ENCODE results near the gene SLC6A11. TPM values are rescaled to one million over a fixed set of nuclear protein-coding genes. Genes with fewer than 3 reads are reported as not detected.
A peak's percentile ranks its signal among the peaks of the same experiment; 100 is the strongest.

The SLC6A11 gene
- total and polyA plus RNA-seq, 10 donors: 0.03 to 2.7 (median 0.41) TPM; not detected in 2

DNA sequence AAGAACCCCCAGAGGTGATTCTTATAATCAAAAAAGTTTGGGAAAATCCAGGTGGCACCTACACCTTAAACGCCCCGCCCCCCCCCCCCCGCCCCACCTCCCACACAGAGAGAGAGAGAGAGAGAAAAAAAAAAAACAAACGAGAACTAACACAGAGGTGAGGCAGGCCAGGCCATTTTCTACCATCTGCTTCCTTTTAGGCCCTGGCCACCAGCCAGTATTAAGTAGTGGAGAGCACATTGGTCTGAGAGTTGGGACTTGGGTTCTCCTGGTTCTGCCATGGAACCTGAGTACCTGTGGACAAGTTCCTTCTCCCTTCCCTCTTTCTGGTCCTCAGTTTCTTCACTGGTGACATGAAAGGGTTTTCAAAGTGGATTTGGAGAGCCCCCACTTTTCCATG is 60.6 kb downstream of the SLC6A11 start:
- 13 to 42% (median 33%) methylated on average over 3 to 4 of the region's 4 CpGs for WGBS, 5 donors
- TF ChIP-seq POLR2A (IDR thresholded peaks at IDR 0.05) (no peak), POLR2AphosphoS5 (IDR thresholded peaks at IDR 0.05) (no peak)
- TF ChIP-seq, protein P1, sequence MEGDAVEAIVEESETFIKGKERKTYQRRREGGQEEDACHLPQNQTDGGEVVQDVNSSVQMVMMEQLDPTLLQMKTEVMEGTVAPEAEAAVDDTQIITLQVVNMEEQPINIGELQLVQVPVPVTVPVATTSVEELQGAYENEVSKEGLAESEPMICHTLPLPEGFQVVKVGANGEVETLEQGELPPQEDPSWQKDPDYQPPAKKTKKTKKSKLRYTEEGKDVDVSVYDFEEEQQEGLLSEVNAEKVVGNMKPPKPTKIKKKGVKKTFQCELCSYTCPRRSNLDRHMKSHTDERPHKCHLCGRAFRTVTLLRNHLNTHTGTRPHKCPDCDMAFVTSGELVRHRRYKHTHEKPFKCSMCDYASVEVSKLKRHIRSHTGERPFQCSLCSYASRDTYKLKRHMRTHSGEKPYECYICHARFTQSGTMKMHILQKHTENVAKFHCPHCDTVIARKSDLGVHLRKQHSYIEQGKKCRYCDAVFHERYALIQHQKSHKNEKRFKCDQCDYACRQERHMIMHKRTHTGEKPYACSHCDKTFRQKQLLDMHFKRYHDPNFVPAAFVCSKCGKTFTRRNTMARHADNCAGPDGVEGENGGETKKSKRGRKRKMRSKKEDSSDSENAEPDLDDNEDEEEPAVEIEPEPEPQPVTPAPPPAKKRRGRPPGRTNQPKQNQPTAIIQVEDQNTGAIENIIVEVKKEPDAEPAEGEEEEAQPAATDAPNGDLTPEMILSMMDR (IDR thresholded peaks at IDR 0.05 in 8 of 11, conservative IDR thresholded peaks at IDR 0.05 in 3 of 11): no peak
- no peaks in the 10 kb centered on the region for H3K9me3 ChIP-seq
- peaks cover 0 to 2% (median 0%) of the 10 kb centered on the region in 7 donors for H3K27me3 ChIP-seq (replicated peaks in 1 of 7)
- no peak for DNase-seq
- H3K36me3 ChIP-seq: no peaks in the 10 kb centered on the region
- intact Hi-C loops (cut with DNase I; ENCODE audit: low total_unique reads): no loop called here
- H3K4me3 ChIP-seq: no peak overlapping the region
- no peaks in the 10 kb centered on the region for H3K4me1 ChIP-seq
- no peak overlapping the region for H3K27ac ChIP-seq

GRCh38 chr3:10882851-10883250 is 66.8 kb downstream of the SLC6A11 start:
- H3K4me3 ChIP-seq: no peak overlapping the region
- intact Hi-C loops (cut with DNase I; ENCODE audit: low total_unique reads): loop anchor here (5.0 kb wide), 1 partner anchor 126 kb away; no protein-coding TSS in a partner anchor
- DNase-seq: no peak
- no peaks in the 10 kb centered on the region for H3K9me3 ChIP-seq
- H3K4me1 ChIP-seq: no peaks in the 10 kb centered on the region
- peaks cover 0 to 14% (median 0%) of the 10 kb centered on the region in 7 donors for H3K27me3 ChIP-seq (replicated peaks in 1 of 7)
- 66 to 88% (median 79%) methylated on average over 10 to 14 of the region's 14 CpGs for WGBS, 5 donors
- no peak overlapping the region for H3K27ac ChIP-seq
- TF ChIP-seq POLR2A (IDR thresholded peaks at IDR 0.05): no peak
- TF ChIP-seq, protein P1 (IDR thresholded peaks at IDR 0.05 in 8 of 11, conservative IDR thresholded peaks at IDR 0.05 in 3 of 11): no peak
- TF ChIP-seq POLR2AphosphoS5 (IDR thresholded peaks at IDR 0.05): no peak
- no peaks in the 10 kb centered on the region for H3K36me3 ChIP-seq

DNA sequence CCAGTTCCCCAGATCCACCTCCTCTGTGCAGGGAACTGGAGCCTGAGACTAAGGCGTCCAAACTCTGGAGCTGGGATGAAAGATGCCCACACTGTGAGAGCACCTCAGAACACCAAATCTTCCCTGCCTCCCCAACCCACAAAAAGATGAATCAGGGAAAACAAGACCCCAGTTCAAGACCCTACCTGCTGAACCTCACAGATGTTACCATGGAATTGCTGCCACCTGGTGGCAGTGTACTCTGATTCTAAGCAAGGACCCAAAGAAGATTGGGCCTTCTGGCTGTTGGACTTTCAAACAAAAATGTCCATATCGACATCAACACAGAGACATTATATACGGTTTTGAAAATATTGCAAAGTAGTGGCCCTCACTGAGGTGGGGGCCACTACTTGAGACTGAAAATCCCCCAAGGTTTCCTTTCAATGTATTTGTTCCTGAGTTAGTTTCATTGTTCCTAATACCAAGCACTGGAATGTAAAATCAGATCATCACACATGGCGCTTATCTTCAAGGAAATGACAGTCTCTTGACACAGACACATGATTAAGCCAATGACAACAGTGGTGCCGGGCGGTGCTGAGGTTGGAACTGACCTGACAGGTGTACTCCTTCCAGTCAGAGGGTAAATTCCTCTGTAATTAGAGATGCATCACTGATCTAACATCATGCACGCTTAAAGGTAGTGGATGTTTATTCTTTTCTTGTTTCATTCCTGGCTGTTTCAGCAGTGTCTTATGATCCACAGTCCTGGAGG is 67.6 kb downstream of the SLC6A11 start:
- Histone ChIP-seq H3K36me3 (no peaks in the 10 kb centered on the region), H3K27ac (no peak overlapping the region), H3K9me3 (no peaks in the 10 kb centered on the region), H3K27me3 (replicated peaks in 1 of 7) (peaks cover 0 to 14% (median 0%) of the 10 kb centered on the region in 7 donors), H3K4me1 (no peaks in the 10 kb centered on the region), H3K4me3 (no peak overlapping the region)
- WGBS, 5 donors: 68 to 83% (median 77%) methylated on average over 7 of the region's 7 CpGs
- intact Hi-C loops (cut with DNase I; ENCODE audit: low total_unique reads): loop anchor here (5.0 kb wide), 1 partner anchor 126 kb away; no protein-coding TSS in a partner anchor
- DNase-seq: no peak
- TF ChIP-seq, protein P1 (IDR thresholded peaks at IDR 0.05 in 8 of 11, conservative IDR thresholded peaks at IDR 0.05 in 3 of 11): peak in 5 of 11 experiments; percentile 22 to 35 (median 33)
- TF ChIP-seq POLR2AphosphoS5 (IDR thresholded peaks at IDR 0.05): no peak

GRCh38 chr3:10887015-10887414 is 71.0 kb downstream of the SLC6A11 start:
- peaks cover 0 to 14% (median 0%) of the 10 kb centered on the region in 7 donors for H3K27me3 ChIP-seq (replicated peaks in 1 of 7)
- 78 to 97% (median 83%) methylated on average over 1 of the region's 1 CpG for WGBS, 5 donors
- intact Hi-C loops (cut with DNase I; ENCODE audit: low total_unique reads): no loop called here
- TF ChIP-seq POLR2A (IDR thresholded peaks at IDR 0.05) (no peak), POLR2AphosphoS5 (IDR thresholded peaks at IDR 0.05) (no peak)
- TF ChIP-seq, protein P1 (IDR thresholded peaks at IDR 0.05 in 8 of 11, conservative IDR thresholded peaks at IDR 0.05 in 3 of 11): no peak
- no peak for DNase-seq
- H3K27ac ChIP-seq: no peak overlapping the region
- H3K4me1 ChIP-seq: no peaks in the 10 kb centered on the region
- H3K9me3 ChIP-seq: peaks cover 0 to 30% (median 27%) of the 10 kb centered on the region in 8 donors
- no peaks in the 10 kb centered on the region for H3K36me3 ChIP-seq
- H3K4me3 ChIP-seq: no peak overlapping the region
